GM19463 (cell line): ENCODE data around the gene ATRNL1.
"Not testable (repeated sequence)": the region's sequence is repeated elsewhere in the genome, so short reads cannot be mapped to it uniquely, and the experiment has no call there.

Experiments
- ATAC-seq: cut with Tn5 transposase; IDR thresholded peaks from one replicate; pipeline ENCODE4 v1.9.1; 2021; ENCODE audit warnings: mild to moderate bottlenecking, moderate library complexity; ENCODE audit not compliant: unreplicated experiment

ATRNL1 gene

DNA sequence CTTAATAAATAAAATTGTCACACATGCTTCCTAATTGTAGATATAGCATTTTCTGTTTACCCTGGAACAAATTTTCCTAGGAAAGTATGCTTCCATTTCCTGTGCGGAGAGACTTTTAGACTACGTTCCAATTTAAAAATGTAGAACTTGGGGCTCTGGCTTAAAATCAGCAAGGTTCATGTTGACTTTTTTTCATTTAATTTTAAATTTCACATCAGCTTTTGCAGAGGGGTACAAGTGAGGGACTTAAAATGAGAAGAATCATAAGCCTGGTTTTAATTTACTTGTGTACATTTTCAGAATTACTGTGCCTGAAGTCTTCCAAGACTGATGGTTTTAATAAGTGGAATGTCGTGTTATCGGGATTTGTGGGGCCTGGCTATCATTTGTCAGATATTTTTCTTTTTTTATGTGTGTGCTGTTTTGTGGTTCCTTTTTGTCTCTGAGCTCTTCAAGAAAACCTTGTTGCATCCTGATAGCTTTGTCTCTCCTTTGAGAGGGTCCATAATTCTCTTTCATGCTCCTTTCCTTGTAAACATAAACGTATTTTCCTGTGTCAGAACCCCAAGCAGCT lies 8.8 kb upstream of the ATRNL1 start:
- no peak for ATAC-seq

DNA sequence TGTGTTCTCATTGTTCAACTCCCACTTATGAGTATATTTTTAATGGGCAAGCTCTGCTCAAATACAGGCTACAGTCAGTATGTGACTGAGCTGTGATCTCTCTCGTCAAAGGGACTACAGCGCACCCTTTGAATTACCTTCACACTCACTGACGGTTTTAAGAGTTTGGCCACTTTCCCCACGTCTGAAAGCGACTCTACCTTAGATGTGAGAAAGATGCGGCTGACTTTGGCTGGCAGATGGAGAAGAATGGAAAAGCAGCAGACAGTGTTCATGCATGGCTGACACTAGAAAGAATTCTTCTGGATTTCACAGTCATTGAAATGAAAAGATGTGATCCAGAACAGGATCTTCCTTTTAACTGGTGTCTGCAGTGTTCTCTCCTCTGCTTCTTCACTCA lies 2.0 kb upstream of the ATRNL1 start:
- no peak for ATAC-seq

DNA sequence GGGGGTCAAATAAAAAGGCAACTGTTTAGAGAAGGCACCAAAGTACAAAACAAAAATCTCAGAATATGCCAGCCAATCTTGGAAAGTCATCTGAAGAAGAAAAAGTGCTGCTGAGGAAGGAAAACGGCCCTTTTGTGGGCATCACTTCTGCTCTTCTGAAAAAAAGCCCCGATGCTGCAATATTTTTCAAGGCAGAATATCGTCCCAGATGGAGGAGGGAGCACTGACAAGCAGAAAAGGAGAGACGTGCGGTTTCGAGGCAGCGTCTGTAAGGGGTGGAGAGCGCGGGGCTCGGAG lies 959 bp upstream of the ATRNL1 start:
- ATAC-seq = peak; percentile 8

DNA sequence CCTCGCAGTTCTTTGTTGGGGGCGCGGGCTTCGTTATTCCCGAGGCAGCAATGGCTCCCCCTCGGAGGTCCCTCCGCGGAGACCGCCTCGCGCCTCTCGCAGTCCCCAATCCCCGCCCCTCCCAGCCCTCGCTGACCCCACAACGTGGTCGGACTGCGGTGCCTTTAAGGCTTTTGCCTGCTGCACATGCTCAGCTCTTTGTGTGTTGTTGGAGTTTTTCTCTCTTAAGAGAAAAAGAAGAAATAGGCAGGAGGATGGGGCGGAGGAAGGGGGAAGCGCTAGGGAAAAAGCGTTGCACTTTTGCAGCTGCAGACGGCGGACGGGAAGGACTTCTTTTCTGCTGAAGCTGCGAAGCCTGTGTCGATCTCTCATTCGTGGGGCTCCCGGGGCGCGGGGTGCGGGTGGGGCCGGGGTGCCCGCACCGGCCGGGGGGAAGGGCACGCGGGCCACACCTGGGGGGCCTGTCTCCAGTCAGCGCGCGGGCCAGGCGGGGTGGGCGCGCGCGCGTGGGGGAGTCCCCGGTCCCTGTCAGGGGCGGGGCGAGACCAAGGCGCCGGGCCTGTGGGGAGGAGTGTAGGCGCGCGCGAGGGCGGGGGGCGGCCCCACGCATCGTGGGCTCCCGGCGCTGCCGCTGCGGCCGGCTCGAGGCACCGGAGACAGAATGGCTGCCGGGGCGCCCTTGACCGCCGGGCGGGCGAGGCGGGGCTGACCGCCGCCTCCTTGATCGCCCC lies 445 bp upstream of the ATRNL1 start:
- ATAC-seq = peak; percentile 73

DNA sequence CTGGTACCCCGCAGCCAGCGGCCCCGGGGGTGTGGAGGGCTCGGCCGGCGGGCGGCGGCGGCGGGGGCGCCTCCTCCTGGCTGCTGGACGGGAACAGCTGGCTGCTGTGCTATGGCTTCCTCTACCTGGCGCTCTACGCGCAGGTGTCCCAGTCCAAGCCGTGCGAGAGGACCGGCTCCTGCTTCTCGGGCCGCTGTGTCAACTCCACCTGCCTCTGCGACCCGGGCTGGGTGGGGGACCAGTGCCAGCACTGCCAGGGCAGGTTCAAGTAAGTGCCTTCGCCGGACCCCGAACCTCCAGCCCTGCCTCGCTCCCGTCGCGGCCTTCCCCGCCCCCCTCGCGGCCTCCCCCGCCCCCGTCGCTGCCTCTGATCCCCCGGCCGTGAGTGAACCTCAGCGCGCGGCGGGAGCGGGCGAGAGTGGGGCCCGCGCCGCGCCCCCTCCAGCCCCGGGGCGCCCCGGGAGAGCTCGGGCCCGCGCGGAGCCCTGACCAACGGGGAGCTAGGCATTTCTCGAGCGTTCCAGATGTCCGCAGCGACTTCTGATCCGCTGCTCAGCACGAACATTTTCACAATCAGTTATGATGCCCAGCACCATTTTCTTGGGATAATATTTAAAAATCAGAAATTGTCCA lies 727 bp downstream of the ATRNL1 start:
- ATAC-seq = peak; percentile 29

DNA sequence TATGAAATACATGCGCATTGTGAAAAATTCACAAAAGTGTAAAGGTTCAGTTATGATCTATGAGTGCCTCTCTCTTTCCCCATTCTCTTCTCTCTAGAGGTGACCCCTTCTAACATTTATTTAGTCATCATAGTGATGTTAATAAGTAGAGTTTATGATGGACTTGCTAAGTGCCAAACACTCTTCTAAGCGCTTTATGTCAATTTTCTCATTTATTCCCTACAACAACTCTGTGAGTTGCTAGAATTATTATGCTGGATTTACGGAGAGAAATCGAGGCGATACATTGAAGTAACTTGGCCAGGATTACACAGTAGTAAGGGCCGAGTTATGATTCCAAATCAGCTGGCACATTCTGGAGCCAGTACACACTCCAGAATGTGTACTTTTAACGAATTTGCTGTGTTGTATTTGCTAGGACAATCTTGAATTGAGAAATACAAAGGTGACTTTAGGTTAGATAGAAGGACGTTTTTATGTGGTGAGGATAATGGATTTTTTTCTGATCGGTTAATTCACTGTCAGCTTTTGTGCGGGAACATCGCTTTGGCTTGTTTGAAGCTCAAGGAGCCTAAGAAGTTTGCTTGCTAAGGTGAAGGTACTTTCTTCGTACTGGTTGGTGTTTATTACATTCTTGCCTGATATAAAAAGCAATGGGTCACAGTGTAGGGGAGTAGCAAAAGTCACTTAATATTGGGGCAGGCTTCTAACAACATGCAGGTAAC lies 1.4 kb downstream of the ATRNL1 start:
- no peak for ATAC-seq

DNA sequence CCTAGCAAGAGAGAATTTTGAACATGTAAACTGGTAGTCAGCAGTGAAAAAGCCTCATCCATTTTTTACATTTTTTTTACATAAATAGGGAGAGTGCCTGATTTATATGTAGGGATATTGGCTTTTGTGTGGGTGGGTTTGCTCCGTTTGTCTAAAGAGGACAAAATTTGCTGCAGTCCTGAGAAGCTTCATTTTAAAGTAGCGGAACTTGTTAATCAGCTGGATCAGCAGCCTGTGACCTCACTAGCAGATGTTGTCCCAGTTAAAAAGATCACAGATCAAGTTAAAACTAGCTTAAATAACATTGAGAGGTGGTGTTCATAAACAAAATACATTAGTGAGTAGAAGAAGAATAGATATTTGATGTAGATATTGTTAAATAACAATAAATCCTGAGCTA lies 2.6 kb downstream of the ATRNL1 start:
- no peak for ATAC-seq

DNA sequence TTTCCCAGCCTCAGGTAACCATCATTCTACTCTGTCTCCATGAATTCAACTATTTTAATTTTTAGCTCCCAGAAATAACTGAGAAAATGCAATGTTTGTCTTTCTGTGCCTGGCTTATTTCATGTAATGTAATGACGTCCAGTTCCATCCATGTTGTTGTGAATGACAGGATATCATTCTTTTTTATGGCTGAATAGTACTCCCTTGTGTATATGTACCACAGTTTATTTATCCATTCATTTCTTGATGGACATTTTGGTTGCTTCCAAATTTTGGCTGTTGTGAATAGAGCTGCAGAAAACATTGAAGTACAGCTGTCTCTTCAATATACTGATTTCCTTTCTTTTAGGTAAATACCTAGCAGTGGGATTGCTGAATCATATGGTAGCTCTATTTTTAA lies 10.5 kb downstream of the ATRNL1 start:
- ATAC-seq = no peak

DNA sequence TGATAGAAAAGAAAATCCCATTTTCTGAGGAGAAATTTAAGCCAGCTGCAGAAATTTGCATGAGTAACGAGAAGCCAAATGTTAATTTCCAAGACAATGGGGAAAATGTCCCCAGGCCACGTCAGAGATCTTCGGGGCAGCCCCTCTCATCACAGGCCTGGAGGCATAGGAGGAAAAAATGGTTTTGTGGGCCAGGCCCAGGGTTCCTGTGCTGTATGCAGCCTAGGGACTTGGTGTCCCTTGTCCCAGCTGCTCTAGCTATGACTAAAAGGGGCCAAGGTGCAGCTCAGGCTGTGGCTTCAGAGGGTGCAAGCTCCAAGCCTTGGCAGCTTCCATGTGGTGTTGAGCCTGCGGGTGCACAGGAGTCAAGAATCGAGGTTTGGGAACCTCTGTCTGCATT lies 12.2 kb downstream of the ATRNL1 start:
- ATAC-seq = not testable (repeated sequence)

DNA sequence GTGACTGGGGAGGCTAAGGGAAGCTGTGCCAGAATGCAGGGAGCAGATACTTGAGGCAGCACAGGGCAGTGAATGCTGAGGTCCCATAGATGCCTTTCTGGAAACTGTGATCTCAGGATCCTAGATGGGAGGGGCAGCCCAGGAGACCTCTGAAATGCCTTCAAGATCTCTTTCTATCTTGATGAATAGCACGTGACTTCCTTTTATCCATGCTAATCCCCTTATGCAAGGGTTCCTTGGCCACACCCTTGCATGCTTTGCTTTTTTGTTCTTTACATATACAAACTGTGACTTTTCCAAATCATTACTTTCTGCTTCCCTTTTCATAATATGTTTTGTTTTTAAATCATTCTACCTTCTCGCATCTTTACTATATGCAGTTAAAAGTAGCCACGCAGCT lies 14.7 kb downstream of the ATRNL1 start:
- ATAC-seq = no peak

DNA sequence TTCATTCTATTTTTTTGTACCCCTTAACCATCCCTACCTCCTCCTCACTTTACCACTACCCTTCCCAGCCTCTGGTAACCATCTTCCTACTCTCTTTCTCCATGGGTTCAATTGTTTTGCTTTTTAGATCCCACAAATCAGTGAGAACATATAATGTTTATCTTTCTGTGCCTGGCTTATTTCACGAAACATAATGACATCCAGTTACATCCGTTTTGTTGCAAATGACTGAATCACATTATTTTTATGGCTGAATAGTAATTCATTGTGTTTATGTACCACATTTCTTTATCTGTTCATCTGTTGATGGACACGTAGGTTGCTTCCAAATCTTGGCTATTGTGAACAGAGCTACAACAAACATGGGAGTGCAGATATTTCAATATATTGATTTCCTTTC lies 24.1 kb downstream of the ATRNL1 start:
- ATAC-seq = no peak

DNA sequence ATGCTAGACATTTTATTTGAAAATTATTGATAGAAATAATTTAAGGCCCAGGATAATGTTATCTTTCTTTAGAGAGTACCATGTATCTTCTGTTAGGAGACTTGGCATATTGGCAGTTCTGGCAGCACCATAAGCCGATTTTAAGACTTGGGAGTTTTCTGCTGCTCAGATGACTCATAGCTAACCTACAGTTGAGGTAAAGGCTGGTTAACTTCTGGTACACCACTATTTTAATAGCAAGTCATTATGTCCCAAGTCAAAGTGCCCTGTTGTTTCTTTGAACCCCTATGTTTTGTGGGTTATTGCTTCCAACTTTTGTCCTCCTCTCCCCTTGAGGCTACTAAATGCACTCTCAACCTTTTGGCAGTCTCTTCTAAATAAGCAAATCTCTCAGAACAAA lies 25.2 kb downstream of the ATRNL1 start:
- peak; percentile 74 for ATAC-seq

DNA sequence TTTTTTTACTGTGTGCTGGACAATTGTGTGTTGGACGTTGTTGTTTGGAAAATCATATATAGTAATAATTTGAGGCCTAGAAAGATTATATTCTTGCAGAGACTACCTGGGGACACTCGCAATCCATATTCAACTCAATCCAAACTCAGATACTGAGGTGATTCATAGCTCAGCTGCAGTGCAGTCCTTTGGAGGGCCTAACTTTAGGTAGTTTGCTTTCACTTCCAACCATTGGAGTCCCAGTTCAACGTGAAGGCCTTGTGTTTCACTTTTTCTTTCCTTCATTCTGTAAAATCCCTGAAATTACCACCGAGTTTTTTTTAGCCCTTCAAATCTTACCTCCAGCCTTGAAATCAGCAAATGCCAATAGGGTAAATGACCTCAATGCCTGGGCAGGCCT lies 32.3 kb downstream of the ATRNL1 start:
- ATAC-seq = no peak

DNA sequence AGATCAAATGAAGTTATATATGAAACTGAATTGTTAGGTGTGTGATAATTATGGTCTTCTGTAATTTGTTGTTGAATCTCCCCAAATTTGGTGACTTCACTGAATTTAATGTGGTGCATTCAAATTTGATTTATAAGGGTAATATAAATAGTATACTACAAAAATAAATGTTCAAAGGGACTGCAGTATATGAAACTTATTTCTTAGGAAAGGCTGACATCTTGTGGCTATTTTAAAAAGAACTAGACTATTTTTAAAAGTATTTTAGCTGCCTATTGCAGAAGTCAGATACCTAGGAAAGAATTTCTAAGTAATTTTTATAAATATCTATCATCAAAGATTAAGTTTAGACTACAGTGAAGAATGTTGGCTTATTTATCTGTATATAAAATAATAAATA lies 36.6 kb downstream of the ATRNL1 start:
- ATAC-seq = no peak

DNA sequence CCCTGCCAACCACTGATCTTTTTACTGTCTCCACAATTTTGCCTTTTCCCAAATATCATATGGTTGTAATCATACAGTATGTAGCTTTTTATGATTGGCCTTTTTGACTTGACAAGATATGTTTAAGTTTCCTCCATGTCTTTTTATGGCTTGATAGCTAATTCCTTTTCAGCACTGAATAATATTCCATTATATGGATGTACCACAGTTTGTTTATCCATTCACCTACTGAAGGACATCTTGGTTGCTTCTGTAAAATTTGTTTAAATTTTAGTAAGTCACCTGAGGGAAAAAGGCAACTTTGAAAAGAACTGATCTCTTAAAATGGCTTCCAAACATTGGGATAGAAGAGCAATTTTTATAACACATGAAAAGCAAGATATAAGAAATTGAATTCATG lies 43.5 kb downstream of the ATRNL1 start:
- ATAC-seq = no peak

DNA sequence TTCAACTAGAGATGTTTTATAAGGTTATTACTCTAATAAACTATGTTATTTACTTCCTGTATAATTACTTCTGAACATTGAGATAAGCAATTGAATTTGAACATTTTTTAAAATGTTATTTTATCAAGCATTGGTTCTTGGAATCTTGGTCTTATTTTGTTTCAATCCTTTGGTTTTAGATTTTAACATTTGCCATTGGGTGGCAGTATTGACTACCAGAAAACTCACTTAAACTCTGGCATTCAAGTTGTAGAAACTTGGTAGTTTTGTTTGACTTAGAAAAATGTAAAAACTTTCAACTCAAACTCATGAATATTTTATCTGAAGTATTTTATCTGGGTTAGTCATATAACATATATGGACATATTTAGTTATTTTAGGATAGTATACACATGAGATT lies 48.1 kb downstream of the ATRNL1 start:
- ATAC-seq = no peak

DNA sequence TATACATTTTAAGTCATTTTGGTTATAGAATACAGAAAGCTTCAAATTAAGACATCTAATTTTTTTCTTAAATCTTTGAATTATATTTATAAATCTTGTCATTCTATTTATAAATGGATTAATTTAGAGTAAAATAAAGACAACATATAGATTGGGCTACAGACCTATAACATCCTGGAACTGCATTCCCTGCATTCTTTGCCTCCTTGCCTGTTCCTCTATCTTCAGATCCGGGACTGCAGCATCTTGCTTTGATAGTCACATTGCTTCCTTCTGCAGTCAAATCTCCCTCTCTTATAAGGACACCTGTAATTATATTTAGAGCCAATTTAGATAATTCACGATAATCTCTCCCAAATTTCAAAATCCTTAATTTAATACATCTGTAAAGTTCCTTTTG lies 64.2 kb downstream of the ATRNL1 start:
- ATAC-seq = no peak

DNA sequence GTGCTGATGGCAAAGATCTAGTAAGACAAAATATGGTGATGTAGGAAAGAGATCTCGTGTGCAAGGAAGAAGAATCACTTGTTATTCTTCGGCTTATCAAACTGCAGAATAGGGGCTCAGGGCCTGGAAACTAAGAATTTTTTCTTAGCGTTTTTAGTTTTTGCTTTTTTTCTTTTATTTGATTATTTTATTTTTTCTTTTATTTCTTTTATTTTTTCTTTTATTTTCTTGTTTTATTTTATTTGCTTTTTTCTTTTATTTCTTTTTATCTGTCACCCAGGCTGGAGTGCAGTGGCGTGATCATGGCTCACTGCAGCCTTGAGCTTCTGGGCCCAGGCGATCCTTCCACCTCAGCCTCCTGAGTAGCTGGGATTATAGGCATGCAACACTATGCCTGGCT lies 70.0 kb downstream of the ATRNL1 start:
- ATAC-seq = no peak

DNA sequence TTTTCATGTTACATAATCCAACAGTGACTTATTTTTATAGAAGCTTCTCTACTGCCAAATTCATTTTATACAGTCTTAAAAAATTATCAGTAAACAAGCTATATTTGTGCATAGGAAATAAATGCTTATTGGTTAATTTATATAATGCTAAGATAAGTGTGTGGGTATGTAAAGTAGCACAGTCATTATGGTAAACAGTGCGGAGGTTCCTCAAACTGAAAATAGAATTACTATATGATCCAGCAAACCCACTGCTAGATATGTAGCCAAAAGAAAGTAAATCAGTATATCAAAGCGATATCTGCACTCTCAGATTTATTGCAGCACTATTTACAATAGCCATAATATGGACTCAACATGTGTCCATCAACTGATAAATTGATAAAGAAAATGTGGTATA lies 71.1 kb downstream of the ATRNL1 start:
- no peak for ATAC-seq

DNA sequence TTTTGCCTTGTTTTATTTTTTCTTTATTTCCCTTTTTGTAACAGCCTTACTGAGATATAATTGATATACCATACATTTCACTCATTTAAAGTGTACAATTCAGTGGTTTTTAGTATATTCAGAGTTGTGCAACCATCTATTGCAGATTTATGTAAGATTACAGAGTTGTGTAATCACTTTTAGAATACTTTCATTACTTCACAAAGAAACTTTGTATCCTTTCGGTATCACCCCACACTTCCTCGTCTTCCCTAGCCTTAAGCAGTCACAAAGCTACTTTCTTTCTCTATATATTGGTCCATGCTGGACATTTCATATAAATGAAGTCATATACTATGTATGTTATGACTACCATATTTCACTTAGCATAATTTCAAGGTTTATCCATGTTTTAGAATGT lies 74.6 kb downstream of the ATRNL1 start:
- ATAC-seq = no peak

DNA sequence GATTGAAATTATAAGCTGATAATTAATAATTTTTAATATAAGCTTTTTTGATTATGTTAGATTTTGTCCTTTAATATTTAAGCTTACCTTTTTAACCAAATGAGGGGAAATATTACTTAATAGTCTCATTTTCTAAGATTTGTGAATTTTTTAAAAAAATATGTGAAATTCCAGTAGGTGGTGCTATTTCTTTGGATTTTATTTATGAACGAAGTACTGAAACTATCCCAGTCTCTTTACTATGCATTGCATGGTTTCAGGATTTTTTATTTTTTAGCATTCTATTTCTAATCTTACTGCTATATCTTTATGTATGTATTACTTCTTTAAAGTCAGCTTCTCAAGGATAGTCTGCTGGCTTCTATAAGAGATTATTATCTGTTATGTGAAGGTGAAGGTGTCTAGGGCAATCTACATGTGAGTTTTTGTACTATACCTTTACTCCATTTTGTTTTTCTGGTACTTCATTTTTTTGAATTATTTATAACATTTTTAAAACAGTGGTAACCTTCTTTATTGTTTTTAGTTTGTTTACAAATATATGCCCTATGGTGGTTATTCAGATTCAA lies 78.3 kb downstream of the ATRNL1 start:
- no peak for ATAC-seq

DNA sequence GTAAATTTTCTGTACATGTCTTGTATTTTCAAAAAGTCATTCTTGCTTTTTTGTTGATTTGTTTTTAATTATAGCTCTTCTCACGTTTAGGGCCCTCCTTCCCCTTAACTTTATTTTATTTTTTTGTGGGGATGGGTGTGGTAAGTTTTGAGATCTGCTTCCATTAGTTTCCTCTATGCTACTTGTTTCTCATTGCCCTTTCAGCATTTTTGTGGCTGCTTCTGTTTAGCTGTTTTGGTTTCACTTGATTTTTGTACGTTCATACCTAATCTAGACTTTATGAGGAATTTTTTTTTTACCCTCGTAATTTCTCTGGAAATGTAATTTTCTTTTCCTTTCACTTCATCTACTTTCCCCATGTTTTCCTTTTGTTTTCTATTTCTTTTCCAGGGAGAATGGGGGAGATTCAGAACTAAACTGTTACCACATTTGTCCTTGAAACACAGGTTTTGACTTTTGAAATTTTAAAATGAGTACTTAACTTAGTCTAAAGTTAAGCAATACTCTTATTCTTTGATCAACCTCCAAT lies 80.8 kb downstream of the ATRNL1 start:
- ATAC-seq = no peak
